Stimulated activated CD4-positive, alpha-beta T cell treated with anti-CD3 and anti-CD28 coated beads, Interleukin-15, amount 100 ng/mL, for 1 hour (primary cell): ENCODE results near the gene AMELY.
"Not testable (repeated sequence)": the region's sequence is repeated elsewhere in the genome, so short reads cannot be mapped to it uniquely, and the experiment has no call there.

Source experiments
- DNase-seq, 2 donors: peaks; one replicate each; pipeline ENCODE4 v3.0.0-alpha.2; 2020; ENCODE audit warnings: low read depth in 1 of 2, low spot score in 1 of 2

Gene AMELY, protein sequence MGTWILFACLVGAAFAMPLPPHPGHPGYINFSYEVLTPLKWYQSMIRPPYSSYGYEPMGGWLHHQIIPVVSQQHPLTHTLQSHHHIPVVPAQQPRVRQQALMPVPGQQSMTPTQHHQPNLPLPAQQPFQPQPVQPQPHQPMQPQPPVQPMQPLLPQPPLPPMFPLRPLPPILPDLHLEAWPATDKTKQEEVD

GRCh38 chrY:6911253-6911881 is at the start of gene AMELY:
TSS of gene AMELY (minus strand) at chrY:6911752. CDS start at chrY:6872608, 39,144 bp downstream.
- no peak for DNase-seq

DNA sequence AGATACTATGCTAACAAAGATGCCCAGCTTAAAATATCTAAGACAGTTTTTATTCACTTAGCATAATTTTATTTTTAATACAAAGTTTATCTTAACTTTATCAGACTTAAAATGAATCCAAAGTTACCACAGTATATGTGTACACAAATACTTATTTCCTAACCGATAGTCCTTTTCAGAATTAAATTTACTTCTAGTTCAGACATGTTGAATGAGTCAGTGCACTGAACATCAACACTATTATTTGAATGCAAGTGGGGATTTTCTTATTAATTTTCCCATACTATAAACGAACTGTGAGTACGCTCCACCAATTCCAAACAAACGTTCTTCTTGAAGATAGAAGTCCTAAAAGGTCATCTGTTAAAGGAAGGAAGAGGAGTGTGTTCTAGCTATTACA is 38.4 kb upstream of the AMELY start:
- DNase-seq: no peak

- DNase-seq: no peak
Measured at GRCh38 chrY:6948378-6948777, 36.8 kb upstream of the AMELY start.

DNA sequence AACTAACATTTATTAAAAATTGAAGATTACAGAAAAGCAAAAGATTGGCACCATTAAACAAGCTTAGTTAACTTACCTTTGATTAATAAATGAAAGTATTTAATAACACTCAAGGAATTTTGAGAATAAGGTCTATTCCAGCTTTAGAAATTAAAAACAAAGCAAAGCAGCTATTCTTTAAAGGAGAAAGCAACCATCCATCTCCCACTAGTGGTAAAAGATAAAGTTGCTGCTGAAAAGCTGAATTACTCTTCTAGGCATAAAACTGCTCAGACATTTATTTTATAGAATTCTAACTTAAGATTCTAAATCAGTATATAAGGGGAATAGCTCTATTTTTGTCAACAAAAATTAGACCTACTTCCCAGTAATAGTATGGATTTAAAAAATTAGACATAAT is 36.1 kb upstream of the AMELY start:
- no peak for DNase-seq

GRCh38 chrY:6935497-6935896 is 23.9 kb upstream of the AMELY start:
- DNase-seq: no peak

- no peak for DNase-seq
Measured at GRCh38 chrY:6931779-6932396, 20.3 kb upstream of the AMELY start.

DNA sequence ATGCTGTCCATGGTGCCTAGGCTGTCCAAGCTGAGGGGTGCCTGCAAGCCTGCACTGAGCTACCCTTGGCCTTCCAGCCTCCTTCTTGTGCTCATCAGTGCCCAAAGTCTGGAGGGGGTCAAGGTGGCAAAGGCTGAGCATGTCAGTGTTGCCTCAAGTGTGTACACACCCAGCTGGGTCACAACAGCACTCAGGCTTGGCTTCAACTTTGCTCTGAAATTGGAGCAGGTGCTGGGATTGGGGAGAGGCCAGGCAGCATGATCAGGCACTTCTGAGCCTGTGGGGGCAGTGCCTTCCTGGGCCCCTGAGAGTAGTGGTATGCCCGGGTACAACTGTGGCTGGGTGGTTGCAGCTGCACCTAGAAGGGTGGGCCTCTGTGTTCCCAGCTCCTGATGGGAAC is 17.7 kb upstream of the AMELY start:
- DNase-seq: no peak

DNA sequence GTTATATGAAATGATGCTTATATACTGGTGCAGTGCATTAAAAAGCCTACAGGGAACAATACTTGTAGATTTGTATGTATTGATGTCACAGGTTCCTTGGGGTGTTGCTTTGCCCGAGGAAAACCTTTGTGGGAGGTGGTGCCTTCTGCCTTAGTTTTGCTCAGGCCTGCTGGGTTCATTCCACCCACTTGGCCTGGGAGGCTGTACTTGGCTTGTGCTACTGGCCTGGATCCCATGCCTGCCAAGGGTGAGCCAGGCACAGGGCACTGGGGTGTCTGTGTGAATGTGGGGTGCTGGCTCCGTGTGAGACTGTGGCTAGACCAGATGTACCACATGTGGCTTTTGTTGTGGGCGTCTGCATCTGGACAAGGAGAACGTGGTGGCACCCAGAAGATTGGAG is 16.7 kb upstream of the AMELY start:
- DNase-seq: no peak

DNA sequence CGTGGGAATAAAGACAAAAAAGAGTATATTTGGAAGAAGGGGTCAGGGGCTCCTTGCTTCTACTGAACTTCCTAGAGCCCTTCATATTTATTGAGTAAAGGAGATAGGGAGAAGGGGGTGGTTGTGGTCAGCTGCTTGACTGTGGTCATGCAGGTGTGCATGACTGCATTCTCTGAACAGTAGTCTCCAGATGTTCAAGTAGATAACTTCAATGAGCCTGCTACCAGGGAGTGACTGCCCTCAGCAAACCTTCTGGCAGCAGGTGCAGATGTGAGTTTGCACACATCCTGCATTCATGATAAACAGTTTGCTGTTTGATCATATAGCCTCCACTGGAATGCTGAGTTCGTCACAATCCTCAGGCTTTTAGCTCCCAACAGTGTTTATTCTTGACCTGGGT is 9.5 kb upstream of the AMELY start:
- no peak for DNase-seq

DNA sequence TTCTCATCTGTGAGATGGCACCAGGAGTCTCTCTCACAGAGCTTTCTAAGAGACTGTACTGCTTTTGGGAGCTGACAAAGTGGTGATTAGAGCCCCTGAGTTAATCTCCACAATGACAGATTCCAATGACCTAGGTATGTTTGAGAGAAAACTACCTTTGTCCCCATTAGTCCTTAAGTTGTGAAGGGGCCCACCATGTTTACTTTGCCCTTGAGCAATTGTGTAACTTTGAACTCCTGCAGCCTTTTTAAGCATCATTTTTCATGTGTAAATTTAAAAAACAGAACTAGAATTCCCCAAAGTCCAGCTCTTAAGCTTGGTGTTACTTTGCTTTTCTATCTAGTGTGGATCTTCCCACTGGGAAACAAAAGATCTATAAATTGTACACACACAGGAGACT is 1.8 kb upstream of the AMELY start:
- DNase-seq: no peak

DNA sequence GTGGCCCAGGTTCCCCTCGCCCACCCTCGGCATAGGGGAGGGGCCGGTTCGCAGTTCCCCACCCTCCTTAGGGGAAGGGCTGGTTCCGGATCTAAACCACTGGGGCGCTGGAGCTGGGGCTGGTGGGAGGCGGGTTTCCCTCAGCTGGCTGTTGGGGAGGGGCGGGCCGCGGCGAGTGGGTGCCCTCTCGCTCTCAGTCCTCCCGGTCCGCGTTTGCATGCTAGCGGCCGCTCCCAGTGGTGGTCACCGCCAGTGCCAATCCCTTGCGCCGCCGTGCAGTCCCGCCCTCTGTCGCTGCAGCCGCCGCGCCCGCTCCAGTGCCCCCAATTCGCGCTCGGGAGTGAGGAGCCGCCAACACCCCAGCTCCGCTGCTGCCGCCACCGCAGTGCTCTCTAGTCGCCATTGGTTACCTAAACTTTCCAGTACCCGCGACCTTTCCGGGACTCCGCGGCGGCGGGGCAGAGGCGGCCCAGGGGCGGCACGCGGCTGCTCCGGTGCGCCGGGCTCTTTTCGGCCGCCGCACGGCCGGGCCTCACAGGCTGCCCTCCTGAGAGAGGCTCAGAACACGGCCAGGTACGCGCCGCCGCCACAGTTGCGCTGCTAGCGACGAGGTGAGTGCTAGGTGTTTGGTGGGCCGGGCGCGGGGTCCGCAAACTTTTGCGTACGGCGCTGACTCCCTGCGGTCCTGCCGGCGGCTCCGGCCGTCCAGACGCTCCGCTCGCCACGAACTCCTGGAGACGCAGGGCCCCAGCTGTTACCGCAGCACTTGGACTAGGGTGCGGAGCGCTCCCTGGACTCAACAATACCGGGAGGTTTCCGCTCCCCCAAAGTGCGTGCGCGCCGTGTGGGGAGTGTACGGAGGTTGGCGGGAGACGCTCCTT is 940 bp downstream of the AMELY start, which contains the start of gene TBL1Y:
Gene TBL1Y (plus strand): TSS at position 326 of the 881 bp plus-strand sequence. CDS start 114,388 bp downstream, outside the sequence.
- no peak for DNase-seq

DNA sequence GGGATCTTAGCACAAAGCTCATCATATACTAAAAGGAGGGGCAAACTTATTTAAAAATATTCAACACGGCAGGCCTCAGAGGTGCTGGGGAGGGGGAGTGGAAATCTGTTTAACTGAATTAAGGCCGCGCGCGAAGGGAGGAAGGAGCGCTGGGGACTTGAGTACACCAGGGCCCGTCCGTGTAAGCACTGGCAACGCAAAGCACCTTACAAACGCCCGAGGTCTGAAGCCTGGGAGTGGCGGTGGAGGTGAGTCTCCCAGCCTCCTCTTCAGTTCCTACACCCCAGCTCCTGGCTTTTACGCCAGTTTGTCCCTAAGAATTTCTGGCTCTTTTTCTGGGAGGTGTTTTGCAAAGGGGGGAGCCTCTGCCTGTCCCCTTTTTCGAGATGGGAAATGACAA is 1.7 kb downstream of the AMELY start:
- no peak for DNase-seq

DNA sequence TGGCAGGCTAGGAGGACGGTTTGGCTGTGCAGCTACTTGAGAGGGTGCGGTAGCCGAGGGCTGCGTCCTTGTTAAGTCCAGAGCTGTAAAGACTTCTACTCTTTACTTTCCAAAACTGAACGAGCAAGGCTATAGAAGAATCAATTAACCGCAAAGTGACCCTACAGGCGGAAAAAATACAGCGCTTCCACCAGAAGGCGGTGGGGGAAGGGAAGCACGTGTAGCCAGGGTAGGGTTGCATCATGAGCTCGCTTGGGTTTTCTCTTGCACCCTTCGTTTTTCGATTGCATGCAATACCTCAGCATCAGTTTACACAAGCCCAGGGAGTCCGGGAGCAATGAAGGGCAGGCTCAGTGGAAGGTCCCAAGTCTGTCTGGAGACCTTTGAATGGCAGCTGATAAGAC is 2.4 kb downstream of the AMELY start:
- no peak for DNase-seq

DNA sequence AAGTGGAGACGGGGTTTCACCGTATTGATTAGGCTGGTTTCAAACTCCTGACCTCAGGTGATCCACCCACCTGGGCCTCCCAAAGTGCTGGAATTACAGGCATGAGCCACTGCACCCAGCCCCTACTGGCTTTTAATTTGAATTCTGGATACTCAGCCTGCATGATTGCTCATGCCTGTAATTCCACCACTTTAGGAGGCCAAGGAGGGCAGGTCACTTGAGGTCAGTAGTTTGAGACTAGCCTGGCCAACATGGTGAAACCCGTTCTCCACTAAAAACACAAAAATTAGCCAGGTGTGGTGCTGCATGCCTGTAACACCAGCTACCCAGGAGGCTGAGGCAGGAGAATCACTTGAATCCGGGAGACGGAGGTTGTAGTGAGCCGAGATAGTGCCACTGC is 3.5 kb downstream of the AMELY start:
- not testable (repeated sequence) for DNase-seq

DNA sequence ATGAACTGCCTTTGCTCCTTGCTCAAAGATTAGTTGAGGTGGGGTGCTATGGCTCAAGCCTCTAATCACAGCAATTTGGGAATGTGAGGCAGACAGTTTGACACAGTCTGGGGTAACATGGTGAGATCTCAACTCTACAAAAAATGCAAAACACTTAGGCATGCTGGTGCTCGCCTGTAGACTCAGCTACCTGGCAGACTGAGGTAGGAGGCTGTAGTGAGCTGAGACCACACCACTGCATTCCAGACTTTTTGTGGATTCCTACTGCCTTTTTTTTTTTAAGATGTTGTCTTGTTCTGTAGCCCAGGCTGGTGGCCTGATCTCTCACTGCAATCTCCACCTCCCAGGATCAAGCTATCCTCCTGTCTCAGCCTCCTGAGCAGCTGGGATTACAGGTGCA is 4.0 kb downstream of the AMELY start:
- no peak for DNase-seq

- not testable (repeated sequence) for DNase-seq
Measured at GRCh38 chrY:6902116-6902515, 9.4 kb downstream of the AMELY start.

DNA sequence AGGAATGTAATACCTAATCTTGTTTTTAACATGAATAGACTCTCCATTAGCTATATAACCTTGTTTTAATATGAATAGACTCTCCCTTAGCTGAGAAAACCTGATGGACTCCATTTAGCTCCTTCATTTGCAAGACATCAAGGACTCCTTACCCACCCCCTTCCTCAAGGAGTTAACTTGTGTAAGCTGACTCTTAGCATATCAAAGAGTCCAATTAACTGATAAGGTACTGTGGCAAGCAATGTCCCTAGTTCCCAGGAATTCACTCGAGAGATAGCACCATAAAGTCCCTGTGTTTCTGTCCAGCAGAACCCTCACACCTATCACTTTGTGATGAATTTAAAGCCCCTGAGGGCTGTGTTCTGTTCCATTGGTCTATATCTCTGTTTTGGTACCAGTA is 16.3 kb downstream of the AMELY start:
- DNase-seq: no peak

DNA sequence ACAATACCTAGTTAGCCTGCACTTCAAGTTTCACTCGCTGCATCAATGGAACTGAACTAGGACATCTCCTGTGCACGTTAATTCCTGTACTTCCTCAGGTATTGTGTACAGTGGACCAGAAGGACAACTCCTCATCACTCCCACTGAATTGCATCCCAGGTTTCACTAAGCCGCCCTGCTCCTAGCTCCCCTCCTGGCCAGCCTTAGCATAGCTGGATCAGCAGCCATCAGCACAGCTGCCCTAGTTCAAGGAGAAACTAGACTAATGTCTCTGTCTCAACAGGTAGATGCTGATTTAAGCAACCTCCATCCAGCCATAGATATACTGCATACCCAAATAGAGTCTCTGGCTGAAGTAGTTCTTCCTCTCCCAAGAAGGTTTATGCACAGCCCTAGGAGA is 17.1 kb downstream of the AMELY start:
- no peak for DNase-seq

GRCh38 chrY:6849384-6849783 is 62.2 kb downstream of the AMELY start:
- DNase-seq: no peak

GRCh38 chrY:6842650-6843049 is 68.9 kb downstream of the AMELY start:
- not testable (repeated sequence) for DNase-seq
